Type B pancreatic cell (in vitro differentiated cells): Measurements from ENCODE around the gene VGLL3. TPM values are rescaled to one million over a fixed set of nuclear protein-coding genes. Genes with fewer than 3 reads are reported as not detected.

Experiments used
- DNase-seq: peaks from one replicate; pipeline ENCODE4 v3.0.0; 2021; ENCODE audit warnings: mixed read lengths; ENCODE audit not compliant: unreplicated experiment; ENCODE audit errors: extremely low spot score
- H3K27ac Mint-ChIP-seq: 2 replicates; pipeline ENCODE4 v1.8.0; 2021; ENCODE audit warnings: mild to moderate bottlenecking, mixed read lengths
- H3K27me3 Mint-ChIP-seq: 2 replicates; pipeline ENCODE4 v1.8.0; 2021; ENCODE audit warnings: mixed read lengths
- H3K36me3 Mint-ChIP-seq: 2 replicates; pipeline ENCODE4 v1.8.0; 2021; ENCODE audit warnings: mixed read lengths
- H3K4me1 Mint-ChIP-seq: one replicate; pipeline ENCODE4 v1.8.0; 2021; ENCODE audit warnings: mixed read lengths; ENCODE audit not compliant: unreplicated experiment
- H3K4me3 Mint-ChIP-seq: 2 replicates; pipeline ENCODE4 v1.8.0; 2021; ENCODE audit warnings: mild to moderate bottlenecking, mixed read lengths
- H3K9me3 Mint-ChIP-seq: 2 replicates; pipeline ENCODE4 v1.8.0; 2021; ENCODE audit warnings: mixed read lengths
- CTCF ChIP-seq: fragments of 200-600 bp; sonication (generic); conservative IDR thresholded peaks from 2 replicates; pipeline ENCODE4 v1.5.0; 2021; ENCODE audit warnings: antibody characterized with exemption, mild to moderate bottlenecking
- total RNA-seq: library from RNA; stranded (reverse); gene quantifications from 2 replicates; pipeline ENCODE4 v1.2.1, GENCODE V29; 2021; ENCODE audit warnings: low replicate concordance

The VGLL3 gene
- total RNA-seq, 1 donor from 2014 or later: 11.1 TPM

GRCh38 chr3:86950717-86951116 is 40.2 kb downstream of the VGLL3 start:
- DNase-seq: no peak
- peaks cover 4% of the 10 kb centered on the region for H3K4me1 Mint-ChIP-seq
- no peak for TF ChIP-seq CTCF
- no peaks in the 10 kb centered on the region for H3K9me3 Mint-ChIP-seq
- H3K27me3 Mint-ChIP-seq: no peaks in the 10 kb centered on the region
- H3K4me3 Mint-ChIP-seq: no peak overlapping the region
- H3K27ac Mint-ChIP-seq: no peak overlapping the region
- no peaks in the 10 kb centered on the region for H3K36me3 Mint-ChIP-seq

GRCh38 chr3:86949850-86950249 is 41.1 kb downstream of the VGLL3 start:
- no peaks in the 10 kb centered on the region for H3K9me3 Mint-ChIP-seq
- H3K4me3 Mint-ChIP-seq: no peak overlapping the region
- peaks cover 4% of the 10 kb centered on the region for H3K4me1 Mint-ChIP-seq
- no peaks in the 10 kb centered on the region for H3K27me3 Mint-ChIP-seq
- no peak overlapping the region for H3K27ac Mint-ChIP-seq
- H3K36me3 Mint-ChIP-seq: no peaks in the 10 kb centered on the region
- no peak for TF ChIP-seq CTCF
- no peak for DNase-seq

GRCh38 chr3:86948822-86949221 is 42.1 kb downstream of the VGLL3 start:
- TF ChIP-seq CTCF: no peak
- no peak for DNase-seq
- Mint-ChIP-seq H3K4me1 (peaks cover 4% of the 10 kb centered on the region), H3K4me3 (no peak overlapping the region), H3K9me3 (no peaks in the 10 kb centered on the region), H3K36me3 (no peaks in the 10 kb centered on the region), H3K27me3 (no peaks in the 10 kb centered on the region), H3K27ac (no peak overlapping the region)

GRCh38 chr3:86942206-86942605 is 48.7 kb downstream of the VGLL3 start:
- no peak overlapping the region for H3K4me3 Mint-ChIP-seq
- no peaks in the 10 kb centered on the region for H3K27me3 Mint-ChIP-seq
- no peak overlapping the region for H3K27ac Mint-ChIP-seq
- peaks cover 5% of the 10 kb centered on the region for H3K4me1 Mint-ChIP-seq
- H3K9me3 Mint-ChIP-seq: no peaks in the 10 kb centered on the region
- TF ChIP-seq CTCF: no peak
- H3K36me3 Mint-ChIP-seq: no peaks in the 10 kb centered on the region
- no peak for DNase-seq

GRCh38 chr3:86938416-86939105 is 52.4 kb downstream of the VGLL3 start:
- H3K9me3 Mint-ChIP-seq: peaks cover 4% of the 10 kb centered on the region
- H3K27me3 Mint-ChIP-seq: no peaks in the 10 kb centered on the region
- no peak for TF ChIP-seq CTCF
- H3K36me3 Mint-ChIP-seq: no peaks in the 10 kb centered on the region
- H3K4me3 Mint-ChIP-seq: no peak overlapping the region
- no peak overlapping the region for H3K27ac Mint-ChIP-seq
- H3K4me1 Mint-ChIP-seq: peaks cover 5% of the 10 kb centered on the region
- DNase-seq: no peak
